Testis (tissue), 2 donors: Measurements from ENCODE around the gene TEX101.

Experiments
- CTCF ChIP-seq, 3 experiments: fragments of 450-650 bp in 2 of 3; fragments of 200-600 bp in 1 of 3; sonication (generic) in 1 of 3; IDR thresholded peaks; one replicate each; pipeline ENCODE4 v1.5.1; 2016 to 2019; ENCODE audit warnings: antibody characterized with exemption in 3 of 3, mild to moderate bottlenecking in 2 of 3, moderate library complexity in 1 of 3
- POLR2A ChIP-seq: fragments of 450-650 bp; IDR thresholded peaks from one replicate; pipeline ENCODE4 v1.6.1; 2017; ENCODE audit warnings: antibody characterized with exemption, mild to moderate bottlenecking, moderate library complexity

- TF ChIP-seq CTCF (IDR thresholded peaks at IDR 0.05): no peak
- no peak for TF ChIP-seq POLR2A
Measured at GRCh38 chr19:43462383-43462782, 47.7 kb downstream of the TEX101 start.
